HepG2 (cell line): Measurements from ENCODE around the gene C12orf60. TPM values are rescaled to one million over a fixed set of nuclear protein-coding genes. Genes with fewer than 3 reads are reported as not detected.
A peak's percentile ranks its signal among the peaks of the same experiment; 100 is the strongest.

ENCODE experiments used
- ATAC-seq: fragments of 200-7000 bp; cut with Tn5 transposase; 3 replicates; pipeline ENCODE4 v1.9.1; 2020; ENCODE audit warnings: mild to moderate bottlenecking, moderate library complexity
- BruUV-seq: library from RNA; stranded (reverse); fragments of 400-500 nt; replicated peaks from 2 replicates; lab custom pipeline; 2021; lab: Mats Ljungman, UMichigan
- CTCF ChIA-PET: fragments of 300-600 bp; formaldehyde crosslinking; extraction: SDS; loops from one replicate; lab custom pipeline; 2021; ENCODE audit warnings: low total read pairs, inconsistent platforms, low intra/inter-chr PET ratio; lab: Yijun Ruan, JAX
- POLR2A ChIA-PET: fragments of 350-600 bp; sonication (Branson Sonifier 250); formaldehyde crosslinking; loops from one replicate; lab custom pipeline; 2020; ENCODE audit warnings: antibody characterized with exemption, inconsistent platforms; lab: Yijun Ruan, JAX
- DNase-seq: peaks from one replicate; pipeline ENCODE4 v3.0.0-alpha.2; 2015; ENCODE audit warnings: low spot score
- FAIRE-seq: peaks from 3 replicates; lab custom pipeline; 2011; peaks lifted over from hg19 to GRCh38; lab: Jason Lieb, UNC
- H2AFZ ChIP-seq: one replicate; pipeline ENCODE4 v1.6.1; 2011; ENCODE audit warnings: low read length, inconsistent platforms
- H3K27ac ChIP-seq: fragments of 300-600 bp; 3 replicates; pipeline ENCODE4 v1.8.0; 2011; ENCODE audit warnings: mixed run types, mild to moderate bottlenecking, mixed read lengths, low read length, inconsistent platforms; ENCODE audit not compliant: insufficient read depth; ENCODE audit errors: extremely low read length
- H3K27me3 ChIP-seq, 2 experiments: fragments of 200-600 bp in 1 of 2; 2 replicates in 1 of 2; 3 replicates in 1 of 2; pipeline versions ENCODE4 v1.6.0 to v1.8.0; 2011; ENCODE audit warnings: low read length in 2 of 2, mild to moderate bottlenecking in 2 of 2, moderate library complexity in 2 of 2, inconsistent platforms in 1 of 2; ENCODE audit not compliant: insufficient read depth in 2 of 2, control insufficient read depth in 1 of 2
- H3K36me3 ChIP-seq, 2 experiments: fragments of 200-600 bp in 1 of 2; replicated peaks in 1 of 2; 2 replicates in 1 of 2; 3 replicates in 1 of 2; pipeline versions ENCODE4 v1.5.1 to v1.8.0; 2011; ENCODE audit warnings: low read length in 2 of 2, inconsistent platforms in 1 of 2; ENCODE audit not compliant: insufficient read depth in 2 of 2, control insufficient read depth in 1 of 2
- H3K4me1 ChIP-seq: 2 replicates; pipeline ENCODE4 v1.5.1; 2012; ENCODE audit warnings: low read length, inconsistent platforms; ENCODE audit not compliant: insufficient read depth
- H3K4me2 ChIP-seq: 2 replicates; pipeline ENCODE4 v1.6.0; 2011; ENCODE audit warnings: low read depth, low read length, inconsistent platforms
- H3K4me3 ChIP-seq, 3 experiments: fragments of 200-600 bp in 1 of 3; sonication (generic), shearing (Covaris generic) in 1 of 3; replicated peaks in 1 of 3; 2 replicates each; pipeline ENCODE4 v1.5.1; 2011 to 2016; ENCODE audit warnings: low read length in 3 of 3, inconsistent platforms in 2 of 3, low read depth in 2 of 3, mild to moderate bottlenecking in 2 of 3, control low read depth in 1 of 3, mixed read lengths in 1 of 3; ENCODE audit not compliant: insufficient read depth in 1 of 3
- H3K79me2 ChIP-seq: one replicate; pipeline ENCODE4 v1.6.1; 2011; ENCODE audit warnings: low read length, inconsistent platforms; ENCODE audit not compliant: insufficient read depth
- H3K9ac ChIP-seq: 2 replicates; pipeline ENCODE4 v1.6.0; 2011; ENCODE audit warnings: mild to moderate bottlenecking, low read depth, low read length, inconsistent platforms; ENCODE audit not compliant: insufficient read depth
- H3K9me3 ChIP-seq: 2 replicates; pipeline ENCODE4 v1.5.1; 2012; ENCODE audit warnings: mild to moderate bottlenecking, low read length
- H4K20me1 ChIP-seq: 2 replicates; pipeline ENCODE4 v1.6.0; 2011; ENCODE audit warnings: inconsistent platforms, mild to moderate bottlenecking, low read length, moderate library complexity; ENCODE audit not compliant: insufficient read depth
- AHR ChIP-seq: IDR thresholded peaks from 2 replicates; pipeline ENCODE4 v1.6.1; 2018; ENCODE audit warnings: missing genetic modification reagents, missing compliant biosample characterization
- CEBPB ChIP-seq: IDR thresholded peaks from 2 replicates; pipeline ENCODE4 v1.6.1; 2011; ENCODE audit warnings: low read depth, low read length, improper control_type of control experiment, borderline replicate concordance
- JUN ChIP-seq: sonication (generic); formaldehyde crosslinking; IDR thresholded peaks from 2 replicates; pipeline ENCODE4 v1.4.0; 2020; ENCODE audit warnings: mild to moderate bottlenecking, missing genetic modification reagents
- MBD4 ChIP-seq: IDR thresholded peaks from 2 replicates; pipeline ENCODE4 v1.6.1; 2012; ENCODE audit warnings: low read length, inconsistent platforms, borderline replicate concordance
- MBNL3 ChIP-seq: fragments of 250-450 bp; sonication (Bioruptor Pico); conservative IDR thresholded peaks from 2 replicates; pipeline ENCODE4 v1.8.0; 2022; ENCODE audit warnings: mild to moderate bottlenecking, inconsistent platforms
- MIXL1 ChIP-seq: IDR thresholded peaks from 2 replicates; pipeline ENCODE4 v1.6.1; 2016
- SMC3 ChIP-seq: IDR thresholded peaks from 2 replicates; pipeline ENCODE4 v1.6.1; 2011; ENCODE audit warnings: low read length, improper control_type of control experiment
- SOX6 ChIP-seq, 2 experiments: fragments of 450-650 bp in 1 of 2; sonication (generic) in 1 of 2; formaldehyde crosslinking in 1 of 2; IDR thresholded peaks; 2 replicates each; pipeline versions ENCODE4 v1.4.0 to v1.6.1; 2017 to 2020; ENCODE audit warnings: antibody characterized with exemption in 1 of 2, mild to moderate bottlenecking in 1 of 2, missing genetic modification reagents in 1 of 2
- STAG1 ChIP-seq: sonication (generic); formaldehyde crosslinking; IDR thresholded peaks from 2 replicates; pipeline ENCODE4 v1.4.0; 2020; ENCODE audit warnings: missing genetic modification reagents
- ZNF33B ChIP-seq: sonication (generic); formaldehyde crosslinking; IDR thresholded peaks from 2 replicates; pipeline ENCODE4 v1.5.1; 2020; ENCODE audit warnings: mild to moderate bottlenecking, missing genetic modification reagents
- ZNF431 ChIP-seq: sonication (generic); formaldehyde crosslinking; IDR thresholded peaks from 2 replicates; pipeline ENCODE4 v1.9.0; 2022; ENCODE audit warnings: missing genetic modification reagents, low read depth, mild to moderate bottlenecking, borderline replicate concordance
- ZNF619 ChIP-seq: sonication (generic); formaldehyde crosslinking; IDR thresholded peaks from 2 replicates; pipeline ENCODE4 v1.4.0; 2020; ENCODE audit warnings: mild to moderate bottlenecking, missing genetic modification reagents
- WGBS: methylation state at CpG from one replicate; pipeline ENCODE4 v1.1.6; 2017; ENCODE audit warnings: low lambda C conversion rate; 5-methylcytosine and 5-hydroxymethylcytosine counted together
- in situ Hi-C: cut with HindIII; loops from 2 replicates; pipeline ENCODE4 v1.10.0; 2017; ENCODE audit warnings: low pct_unique_long_range_greater_than_20kb; ENCODE audit not compliant: extremely low pct_ligation_motif_present
- intact Hi-C: fragments of 100-400 bp; cut with micrococcal nuclease; formaldehyde crosslinking; loops from one replicate; pipeline ENCODE4 v1.10.0; 2022; ENCODE audit not compliant: unreplicated experiment
- polyA plus RNA-seq, 8 experiments: library from polyadenylated mRNA; depleted of rRNA in 3 of 8; stranded (reverse) in 7 of 8; unstranded in 1 of 8; fragments of >200 nt; fragmentation: Illumina TruSeq in 4 of 8; extraction: Trizol in 4 of 8; gene quantifications; 2 replicates each; pipeline versions ENCODE4 v1.2.1 to v1.2.3, GENCODE V29; 2011 to 2016; ENCODE audit warnings: low read depth in 4 of 8, missing spikeins in 1 of 8, mixed read lengths in 1 of 8; ENCODE audit not compliant: insufficient read depth in 1 of 8
- total RNA-seq, 5 experiments: library from RNA; depleted of rRNA; stranded (reverse); fragments of >200 nt; fragmentation: Illumina TruSeq; extraction: Trizol; gene quantifications; 2 replicates each; pipeline ENCODE4 v1.2.3, GENCODE V29; 2016; ENCODE audit warnings: low read depth in 1 of 5
- TF ChIP-seq, protein P1 (sequence below): sonication (generic); formaldehyde crosslinking; IDR thresholded peaks from 2 replicates; pipeline ENCODE4 v1.8.0; 2022; ENCODE audit warnings: missing genetic modification reagents, mild to moderate bottlenecking, inconsistent platforms, borderline replicate concordance
- TF ChIP-seq, protein P2 (sequence below): sonication (generic); formaldehyde crosslinking; IDR thresholded peaks from 2 replicates; pipeline ENCODE4 v1.5.1; 2020; ENCODE audit warnings: missing genetic modification reagents, mild to moderate bottlenecking, borderline replicate concordance
- TF ChIP-seq, protein P3 (sequence below), 2 experiments: sonication (generic) in 1 of 2; formaldehyde crosslinking in 1 of 2; IDR thresholded peaks; 2 replicates each; pipeline versions ENCODE4 v1.4.0 to v1.6.1; 2018 to 2020; ENCODE audit warnings: missing genetic modification reagents in 2 of 2, borderline replicate concordance in 1 of 2, low read depth in 1 of 2, mild to moderate bottlenecking in 1 of 2, missing biosample characterization in 1 of 2
- TF ChIP-seq, protein P4 (sequence below): IDR thresholded peaks from 2 replicates; pipeline ENCODE4 v1.6.1; 2016; ENCODE audit warnings: missing compliant biosample characterization, missing genetic modification reagents, borderline replicate concordance

C12orf60 gene
- total and polyA plus RNA-seq, 2 of the 13 experiments (the other 11 are each of a cell fraction or from before 2014, with no cell fraction given), result 0.55 to 1.4 TPM

DNA sequence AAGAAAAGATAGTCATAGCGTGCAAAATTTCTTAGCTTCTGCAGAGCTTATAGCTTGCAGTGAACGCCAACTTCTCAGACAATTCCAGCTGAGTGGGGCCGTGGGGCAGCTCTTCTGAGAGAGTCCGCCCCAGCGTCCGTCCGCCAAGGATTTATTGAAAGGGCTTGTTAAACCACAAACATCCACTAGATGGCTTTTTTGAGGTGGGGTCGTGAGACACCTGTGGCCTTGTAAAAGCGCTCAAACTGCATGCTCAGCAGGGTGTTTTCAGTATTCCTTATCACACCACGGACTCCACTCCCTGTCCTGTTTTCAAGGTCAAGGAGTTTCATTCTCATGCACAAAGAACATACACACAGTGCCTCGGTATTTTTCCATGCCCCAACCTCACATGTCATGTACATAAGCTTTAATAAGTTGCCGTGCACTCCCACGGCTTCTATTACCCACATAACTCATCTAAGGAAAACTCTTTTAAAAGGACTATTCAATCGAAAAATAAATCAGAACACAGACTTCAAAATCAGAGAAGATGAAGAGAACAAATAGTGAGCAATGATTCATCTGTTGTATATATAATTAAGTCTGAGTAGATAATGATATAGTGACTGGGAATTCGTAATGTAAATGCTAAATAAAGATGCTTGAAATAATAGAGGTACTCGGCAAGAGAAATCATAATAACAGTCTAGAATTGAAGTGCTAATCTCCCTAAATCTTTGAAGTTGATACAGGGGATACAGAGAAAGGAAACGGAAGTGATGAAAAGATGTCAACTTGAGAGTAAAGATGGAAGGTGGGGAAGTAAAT lies 46.9 kb upstream of the C12orf60 start:
- peak; percentile 73 for FAIRE-seq
- no peaks in the 10 kb centered on the region for H4K20me1 ChIP-seq
- H3K27me3 ChIP-seq, result no peaks in the 10 kb centered on the region
- no peak overlapping the region for H3K27ac ChIP-seq
- no peak overlapping the region for H3K9ac ChIP-seq
- peak overlapping the region in 2 of 3 experiments; percentile 11 to 33; a peak in 2 of 6 replicates for H3K4me3 ChIP-seq
- no peaks in the 10 kb centered on the region for H3K79me2 ChIP-seq
- H3K36me3 ChIP-seq, result no peaks in the 10 kb centered on the region
- 35% methylated on average over 11 of the region's 17 CpGs for WGBS
- BruUV-seq, result no TSS peak
- no peak overlapping the region for H2AFZ ChIP-seq
- H3K9me3 ChIP-seq, result no peaks in the 10 kb centered on the region
- H3K4me1 ChIP-seq, result peaks cover 19% of the 10 kb centered on the region
- in situ Hi-C loops (no loop called here), intact Hi-C loops (no loop called here)
- ChIA-PET POLR2A (interaction anchor here (4.2 kb wide), 1 partner anchor 14 kb away, joined by 26 read pairs; a partner anchor contains a TSS), CTCF (interaction anchor here (1.6 kb wide), 1 partner anchor 13 kb away, joined by 7 read pairs; no protein-coding TSS in a partner anchor)
- peak; percentile 85 for ATAC-seq
- H3K4me2 ChIP-seq, result peak overlapping the region; percentile 76
- DNase-seq, result peak; percentile 45
- TF ChIP-seq CEBPB, result no peak
- TF ChIP-seq, protein P1, sequence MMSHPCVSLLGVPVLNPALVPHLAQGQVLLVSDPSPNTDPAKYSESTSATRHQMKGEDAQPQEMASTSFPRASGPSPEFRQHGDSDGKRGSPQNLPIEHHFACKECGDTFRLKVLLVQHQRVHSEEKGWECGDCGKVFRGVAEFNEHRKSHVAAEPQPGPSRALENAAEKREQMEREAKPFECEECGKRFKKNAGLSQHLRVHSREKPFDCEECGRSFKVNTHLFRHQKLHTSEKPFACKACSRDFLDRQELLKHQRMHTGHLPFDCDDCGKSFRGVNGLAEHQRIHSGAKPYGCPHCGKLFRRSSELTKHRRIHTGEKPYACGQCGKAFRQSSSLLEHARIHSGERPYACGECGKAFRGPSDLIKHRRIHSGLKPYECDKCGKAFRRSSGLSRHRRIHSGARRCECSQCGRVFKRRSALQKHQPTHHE (CRISPR knock-in tag), result no peak
- peak; percentile 35; the same call in 1 of the 2 replicates for TF ChIP-seq STAG1
- TF ChIP-seq ZNF431, result no peak
- no peak for TF ChIP-seq JUN (CRISPR knock-in tag)
- TF ChIP-seq AHR (CRISPR knock-in tag), result no peak
- peak; percentile 46; the same call in 1 of the 2 replicates for TF ChIP-seq SMC3
- TF ChIP-seq MBNL3 (CRISPR knock-in tag), result no peak
- no peak for TF ChIP-seq MIXL1 (CRISPR knock-in tag)
- TF ChIP-seq, protein P2, sequence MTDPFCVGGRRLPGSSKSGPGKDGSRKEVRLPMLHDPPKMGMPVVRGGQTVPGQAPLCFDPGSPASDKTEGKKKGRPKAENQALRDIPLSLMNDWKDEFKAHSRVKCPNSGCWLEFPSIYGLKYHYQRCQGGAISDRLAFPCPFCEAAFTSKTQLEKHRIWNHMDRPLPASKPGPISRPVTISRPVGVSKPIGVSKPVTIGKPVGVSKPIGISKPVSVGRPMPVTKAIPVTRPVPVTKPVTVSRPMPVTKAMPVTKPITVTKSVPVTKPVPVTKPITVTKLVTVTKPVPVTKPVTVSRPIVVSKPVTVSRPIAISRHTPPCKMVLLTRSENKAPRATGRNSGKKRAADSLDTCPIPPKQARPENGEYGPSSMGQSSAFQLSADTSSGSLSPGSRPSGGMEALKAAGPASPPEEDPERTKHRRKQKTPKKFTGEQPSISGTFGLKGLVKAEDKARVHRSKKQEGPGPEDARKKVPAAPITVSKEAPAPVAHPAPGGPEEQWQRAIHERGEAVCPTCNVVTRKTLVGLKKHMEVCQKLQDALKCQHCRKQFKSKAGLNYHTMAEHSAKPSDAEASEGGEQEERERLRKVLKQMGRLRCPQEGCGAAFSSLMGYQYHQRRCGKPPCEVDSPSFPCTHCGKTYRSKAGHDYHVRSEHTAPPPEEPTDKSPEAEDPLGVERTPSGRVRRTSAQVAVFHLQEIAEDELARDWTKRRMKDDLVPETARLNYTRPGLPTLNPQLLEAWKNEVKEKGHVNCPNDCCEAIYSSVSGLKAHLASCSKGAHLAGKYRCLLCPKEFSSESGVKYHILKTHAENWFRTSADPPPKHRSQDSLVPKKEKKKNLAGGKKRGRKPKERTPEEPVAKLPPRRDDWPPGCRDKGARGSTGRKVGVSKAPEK, result no peak
- no peak for TF ChIP-seq SOX6 (IDR thresholded peaks at IDR 0.05)
- TF ChIP-seq SOX6 (CRISPR knock-in tag; IDR thresholded peaks at IDR 0.05), result no peak
- TF ChIP-seq, protein P3, sequence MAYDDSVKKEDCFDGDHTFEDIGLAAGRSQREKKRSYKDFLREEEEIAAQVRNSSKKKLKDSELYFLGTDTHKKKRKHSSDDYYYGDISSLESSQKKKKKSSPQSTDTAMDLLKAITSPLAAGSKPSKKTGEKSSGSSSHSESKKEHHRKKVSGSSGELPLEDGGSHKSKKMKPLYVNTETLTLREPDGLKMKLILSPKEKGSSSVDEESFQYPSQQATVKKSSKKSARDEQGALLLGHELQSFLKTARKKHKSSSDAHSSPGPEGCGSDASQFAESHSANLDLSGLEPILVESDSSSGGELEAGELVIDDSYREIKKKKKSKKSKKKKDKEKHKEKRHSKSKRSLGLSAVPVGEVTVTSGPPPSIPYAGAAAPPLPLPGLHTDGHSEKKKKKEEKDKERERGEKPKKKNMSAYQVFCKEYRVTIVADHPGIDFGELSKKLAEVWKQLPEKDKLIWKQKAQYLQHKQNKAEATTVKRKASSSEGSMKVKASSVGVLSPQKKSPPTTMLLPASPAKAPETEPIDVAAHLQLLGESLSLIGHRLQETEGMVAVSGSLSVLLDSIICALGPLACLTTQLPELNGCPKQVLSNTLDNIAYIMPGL (CRISPR knock-in tag; IDR thresholded peaks at IDR 0.05; ENCODE audit: borderline replicate concordance in 1 of 2, low read depth in 1 of 2), result no peak
- TF ChIP-seq, protein P4, sequence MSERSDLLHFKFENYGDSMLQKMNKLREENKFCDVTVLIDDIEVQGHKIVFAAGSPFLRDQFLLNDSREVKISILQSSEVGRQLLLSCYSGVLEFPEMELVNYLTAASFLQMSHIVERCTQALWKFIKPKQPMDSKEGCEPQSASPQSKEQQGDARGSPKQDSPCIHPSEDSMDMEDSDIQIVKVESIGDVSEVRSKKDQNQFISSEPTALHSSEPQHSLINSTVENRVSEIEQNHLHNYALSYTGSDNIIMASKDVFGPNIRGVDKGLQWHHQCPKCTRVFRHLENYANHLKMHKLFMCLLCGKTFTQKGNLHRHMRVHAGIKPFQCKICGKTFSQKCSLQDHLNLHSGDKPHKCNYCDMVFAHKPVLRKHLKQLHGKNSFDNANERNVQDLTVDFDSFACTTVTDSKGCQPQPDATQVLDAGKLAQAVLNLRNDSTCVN (CRISPR knock-in tag), result no peak
- TF ChIP-seq ZNF33B (CRISPR knock-in tag), result 0 out of 2 replicates have a peak, but pooled peaks have one; percentile 35
- TF ChIP-seq ZNF619 (CRISPR knock-in tag), result no peak
- no peak for TF ChIP-seq MBD4
